HepG2 (cell line): Measurements from ENCODE around the gene SOS2. TPM values are rescaled to one million over a fixed set of nuclear protein-coding genes. Genes with fewer than 3 reads are reported as not detected.

ENCODE experiments used
- BORCS8-MEF2B ChIP-seq: sonication (generic); formaldehyde crosslinking; IDR thresholded peaks from 2 replicates; pipeline ENCODE4 v1.8.0; 2022; ENCODE audit warnings: mild to moderate bottlenecking, missing genetic modification reagents
- CREB1 ChIP-seq, 2 experiments: fragments of 450-650 bp in 1 of 2; IDR thresholded peaks; 2 replicates each; pipeline ENCODE4 v1.6.1; 2016 to 2017; ENCODE audit warnings: control low read depth in 1 of 2, mild to moderate bottlenecking in 1 of 2, missing compliant biosample characterization in 1 of 2, missing genetic modification characterization in 1 of 2
- FOXK2 ChIP-seq: fragments of 450-650 bp; IDR thresholded peaks from 2 replicates; pipeline ENCODE4 v1.6.1; 2016
- GLI4 ChIP-seq: sonication (generic); formaldehyde crosslinking; IDR thresholded peaks from 2 replicates; pipeline ENCODE4 v1.5.1; 2020; ENCODE audit warnings: missing genetic modification reagents, mild to moderate bottlenecking, moderate library complexity, borderline replicate concordance
- GTF3A ChIP-seq: sonication (generic); formaldehyde crosslinking; conservative IDR thresholded peaks from 2 replicates; pipeline ENCODE4 v1.4.0; 2020; ENCODE audit warnings: mild to moderate bottlenecking, missing genetic modification reagents
- GZF1 ChIP-seq: sonication (generic); formaldehyde crosslinking; IDR thresholded peaks from 2 replicates; pipeline ENCODE4 v1.5.1; 2020; ENCODE audit warnings: mild to moderate bottlenecking, missing genetic modification reagents
- HHEX ChIP-seq: IDR thresholded peaks from 2 replicates; pipeline ENCODE4 v1.6.1; 2016; ENCODE audit warnings: control low read depth
- HNF4G ChIP-seq, 2 experiments: sonication (generic) in 1 of 2; formaldehyde crosslinking in 1 of 2; IDR thresholded peaks; 2 replicates each; pipeline versions ENCODE4 v1.4.0 to v1.6.1; 2011 to 2020; ENCODE audit warnings: borderline replicate concordance in 2 of 2, low read depth in 2 of 2, mild to moderate bottlenecking in 2 of 2, low read length in 1 of 2, missing genetic modification reagents in 1 of 2, moderate library complexity in 1 of 2
- JDP2 ChIP-seq: sonication (generic); formaldehyde crosslinking; IDR thresholded peaks from 2 replicates; pipeline ENCODE4 v1.8.1; 2022; ENCODE audit warnings: missing genetic modification reagents, borderline replicate concordance
- NFE2L1 ChIP-seq: sonication (generic); formaldehyde crosslinking; IDR thresholded peaks from 2 replicates; pipeline ENCODE4 v1.4.0; 2020; ENCODE audit warnings: missing genetic modification reagents, mild to moderate bottlenecking, borderline replicate concordance
- PAWR ChIP-seq: sonication (generic); formaldehyde crosslinking; IDR thresholded peaks from 2 replicates; pipeline ENCODE4 v1.4.0; 2020; ENCODE audit warnings: missing genetic modification reagents, mild to moderate bottlenecking, borderline replicate concordance
- SIN3A ChIP-seq: IDR thresholded peaks from 2 replicates; pipeline ENCODE4 v1.6.1; 2011; ENCODE audit warnings: low read depth, mild to moderate bottlenecking, control low read depth, low read length, borderline replicate concordance
- SRSF1 ChIP-seq: fragments of 200-400 bp; formaldehyde crosslinking; optimal IDR thresholded peaks from 2 replicates; pipeline ENCODE3; 2017; ENCODE audit warnings: mild to moderate bottlenecking, low read depth, low read length, moderate library complexity
- THYN1 ChIP-seq: sonication (generic); formaldehyde crosslinking; IDR thresholded peaks from 2 replicates; pipeline ENCODE4 v1.8.1; 2023; ENCODE audit warnings: low read depth, mild to moderate bottlenecking, moderate library complexity, missing genetic modification reagents, borderline replicate concordance
- ZMYM3 ChIP-seq: sonication (generic); formaldehyde crosslinking; IDR thresholded peaks from 2 replicates; pipeline ENCODE4 v1.5.1; 2020; ENCODE audit warnings: mild to moderate bottlenecking, missing genetic modification reagents
- ZNF121 ChIP-seq: sonication (generic); formaldehyde crosslinking; IDR thresholded peaks from 2 replicates; pipeline ENCODE4 v1.5.0; 2020; ENCODE audit warnings: mild to moderate bottlenecking, missing genetic modification reagents
- ZNF256 ChIP-seq: sonication (generic); formaldehyde crosslinking; conservative IDR thresholded peaks from 2 replicates; pipeline ENCODE4 v1.4.0; 2020; ENCODE audit warnings: missing genetic modification reagents
- ZNF292 ChIP-seq: sonication (generic); formaldehyde crosslinking; IDR thresholded peaks from 2 replicates; pipeline ENCODE4 v1.8.1; 2022; ENCODE audit warnings: mild to moderate bottlenecking, low read depth, missing genetic modification reagents, borderline replicate concordance
- ZNF296 ChIP-seq: sonication (generic); formaldehyde crosslinking; conservative IDR thresholded peaks from 2 replicates; pipeline ENCODE4 v1.5.0; 2020; ENCODE audit warnings: mild to moderate bottlenecking, missing genetic modification reagents
- ZNF432 ChIP-seq: sonication (generic); formaldehyde crosslinking; IDR thresholded peaks from 2 replicates; pipeline ENCODE4 v1.5.0; 2020; ENCODE audit warnings: missing genetic modification reagents, mild to moderate bottlenecking, borderline replicate concordance
- ZNF597 ChIP-seq: sonication (generic); formaldehyde crosslinking; IDR thresholded peaks from 2 replicates; pipeline ENCODE4 v1.5.0; 2020; ENCODE audit warnings: missing genetic modification reagents
- ZNF616 ChIP-seq: sonication (generic); formaldehyde crosslinking; IDR thresholded peaks from 2 replicates; pipeline ENCODE4 v1.5.0; 2020; ENCODE audit warnings: low read depth, mild to moderate bottlenecking, missing genetic modification reagents
- ZNF761 ChIP-seq: sonication (generic); formaldehyde crosslinking; conservative IDR thresholded peaks from 2 replicates; pipeline ENCODE4 v1.4.0; 2020; ENCODE audit warnings: mild to moderate bottlenecking, missing genetic modification reagents
- ZNF781 ChIP-seq: sonication (generic); formaldehyde crosslinking; IDR thresholded peaks from 2 replicates; pipeline ENCODE4 v1.5.1; 2020; ENCODE audit warnings: borderline replicate concordance, mild to moderate bottlenecking, missing genetic modification reagents; ENCODE audit errors: not compliant biosample characterization
- ZNF850 ChIP-seq: sonication (generic); formaldehyde crosslinking; conservative IDR thresholded peaks from 2 replicates; pipeline ENCODE4 v1.9.0; 2021; ENCODE audit warnings: mild to moderate bottlenecking, missing genetic modification reagents
- ZSCAN29 ChIP-seq: sonication (generic); formaldehyde crosslinking; conservative IDR thresholded peaks from 2 replicates; pipeline ENCODE4 v1.4.0; 2020; ENCODE audit warnings: mild to moderate bottlenecking, missing genetic modification reagents
- polyA plus RNA-seq, 8 experiments: library from polyadenylated mRNA; depleted of rRNA in 3 of 8; stranded (reverse) in 7 of 8; unstranded in 1 of 8; fragments of >200 nt; fragmentation: Illumina TruSeq in 4 of 8; extraction: Trizol in 4 of 8; gene quantifications; 2 replicates each; pipeline versions ENCODE4 v1.2.1 to v1.2.3, GENCODE V29; 2011 to 2016; ENCODE audit warnings: low read depth in 4 of 8, missing spikeins in 1 of 8, mixed read lengths in 1 of 8; ENCODE audit not compliant: insufficient read depth in 1 of 8
- total RNA-seq, 5 experiments: library from RNA; depleted of rRNA; stranded (reverse); fragments of >200 nt; fragmentation: Illumina TruSeq; extraction: Trizol; gene quantifications; 2 replicates each; pipeline ENCODE4 v1.2.3, GENCODE V29; 2016; ENCODE audit warnings: low read depth in 1 of 5

SOS2 gene
- total and polyA plus RNA-seq, 2 of the 13 experiments (the other 11 are each of a cell fraction or from before 2014, with no cell fraction given) = 9.3 to 12.1 TPM

- TF ChIP-seq SIN3A (no peak), PAWR (CRISPR knock-in tag) (no peak), ZMYM3 (CRISPR knock-in tag) (no peak), ZNF850 (CRISPR knock-in tag) (no peak), THYN1 (CRISPR knock-in tag) (no peak), ZSCAN29 (no peak; the same call in 1 of the 2 replicates), ZNF296 (no peak), SRSF1 (no peak), GLI4 (CRISPR knock-in tag) (no peak; the same call in 1 of the 2 replicates), ZNF292 (no peak), CREB1 (IDR thresholded peaks at IDR 0.05) (no peak), CREB1 (CRISPR knock-in tag; IDR thresholded peaks at IDR 0.05) (no peak), ZNF761 (CRISPR knock-in tag) (peak; percentile 90), HNF4G (IDR thresholded peaks at IDR 0.05; ENCODE audit: borderline replicate concordance, low read depth, low read length) (no peak), HNF4G (CRISPR knock-in tag; IDR thresholded peaks at IDR 0.05; ENCODE audit: borderline replicate concordance, low read depth) (peak; percentile 35; the same call in 1 of the 2 replicates), ZNF781 (CRISPR knock-in tag) (no peak), JDP2 (CRISPR knock-in tag) (no peak), ZNF597 (CRISPR knock-in tag) (no peak), ZNF616 (CRISPR knock-in tag) (no peak; the same call in 1 of the 2 replicates), FOXK2 (no peak), ZNF256 (CRISPR knock-in tag) (0 out of 2 replicates have a peak, but pooled peaks have one; percentile 29), GTF3A (no peak; the same call in 1 of the 2 replicates), ZNF432 (no peak), ZNF121 (no peak; the same call in 1 of the 2 replicates), NFE2L1 (CRISPR knock-in tag) (no peak), HHEX (CRISPR knock-in tag) (no peak), GZF1 (no peak; the same call in 1 of the 2 replicates), BORCS8-MEF2B (no peak; the same call in 1 of the 2 replicates)
These were observed at the start of gene SOS2 (continued) for GRCh38 chr14:50231475-50232275.
